Measurements from ENCODE around the gene FNDC8.

DNA sequence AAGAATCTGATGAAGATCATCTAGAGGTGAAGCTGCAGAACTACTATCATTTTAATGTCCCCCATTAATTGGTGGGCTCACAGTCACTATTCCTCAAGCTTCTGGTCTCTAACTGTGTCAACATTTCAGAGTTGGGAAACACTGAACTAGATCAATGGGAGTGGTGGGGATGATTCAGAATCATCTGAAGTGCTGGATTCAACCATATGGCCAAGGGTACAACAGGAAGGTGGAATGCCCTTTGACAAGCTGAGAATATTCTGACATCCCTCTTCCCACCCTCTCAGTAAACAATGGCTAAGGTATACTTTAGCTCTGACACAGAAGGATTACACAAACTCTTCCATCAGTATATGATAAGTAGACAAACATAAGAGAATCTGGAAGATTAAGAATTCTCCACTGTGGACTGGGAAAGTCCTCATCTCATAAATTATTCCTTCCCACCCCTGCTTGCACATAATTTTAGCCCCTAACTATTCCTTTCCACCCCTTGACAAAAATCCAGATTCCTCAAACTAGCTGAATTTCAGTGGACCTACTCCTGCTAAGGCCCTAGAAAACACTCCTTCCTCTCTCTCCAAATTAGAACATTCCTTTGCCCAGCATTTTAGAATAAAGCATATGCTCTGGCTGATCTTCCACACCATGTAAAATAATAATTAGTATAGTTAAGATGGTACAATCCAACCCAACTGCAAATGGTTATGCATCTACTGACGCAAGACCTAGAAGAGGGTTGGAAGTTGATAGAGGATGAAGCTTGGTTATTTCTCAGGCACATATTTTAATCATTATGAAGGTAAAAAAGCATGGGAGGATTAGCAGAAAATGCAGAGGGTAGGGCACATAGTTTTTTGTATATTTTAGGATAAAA is 41.6 kb upstream of the FNDC8 start:
- TF ChIP-seq, protein P1, sequence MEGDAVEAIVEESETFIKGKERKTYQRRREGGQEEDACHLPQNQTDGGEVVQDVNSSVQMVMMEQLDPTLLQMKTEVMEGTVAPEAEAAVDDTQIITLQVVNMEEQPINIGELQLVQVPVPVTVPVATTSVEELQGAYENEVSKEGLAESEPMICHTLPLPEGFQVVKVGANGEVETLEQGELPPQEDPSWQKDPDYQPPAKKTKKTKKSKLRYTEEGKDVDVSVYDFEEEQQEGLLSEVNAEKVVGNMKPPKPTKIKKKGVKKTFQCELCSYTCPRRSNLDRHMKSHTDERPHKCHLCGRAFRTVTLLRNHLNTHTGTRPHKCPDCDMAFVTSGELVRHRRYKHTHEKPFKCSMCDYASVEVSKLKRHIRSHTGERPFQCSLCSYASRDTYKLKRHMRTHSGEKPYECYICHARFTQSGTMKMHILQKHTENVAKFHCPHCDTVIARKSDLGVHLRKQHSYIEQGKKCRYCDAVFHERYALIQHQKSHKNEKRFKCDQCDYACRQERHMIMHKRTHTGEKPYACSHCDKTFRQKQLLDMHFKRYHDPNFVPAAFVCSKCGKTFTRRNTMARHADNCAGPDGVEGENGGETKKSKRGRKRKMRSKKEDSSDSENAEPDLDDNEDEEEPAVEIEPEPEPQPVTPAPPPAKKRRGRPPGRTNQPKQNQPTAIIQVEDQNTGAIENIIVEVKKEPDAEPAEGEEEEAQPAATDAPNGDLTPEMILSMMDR (conservative IDR thresholded peaks at IDR 0.05; ENCODE audit: low read depth, low read length), result no peak
- TF ChIP-seq CEBPB (IDR thresholded peaks at IDR 0.05; ENCODE audit: low read depth, low read length), result no peak
